ENCODE data around the gene PLA2G4F. TPM values are rescaled to one million over a fixed set of nuclear protein-coding genes. Genes with fewer than 3 reads are reported as not detected.

The PLA2G4F gene
- total RNA-seq, 1 experiment from 2014 or later: 0.87 TPM

DNA sequence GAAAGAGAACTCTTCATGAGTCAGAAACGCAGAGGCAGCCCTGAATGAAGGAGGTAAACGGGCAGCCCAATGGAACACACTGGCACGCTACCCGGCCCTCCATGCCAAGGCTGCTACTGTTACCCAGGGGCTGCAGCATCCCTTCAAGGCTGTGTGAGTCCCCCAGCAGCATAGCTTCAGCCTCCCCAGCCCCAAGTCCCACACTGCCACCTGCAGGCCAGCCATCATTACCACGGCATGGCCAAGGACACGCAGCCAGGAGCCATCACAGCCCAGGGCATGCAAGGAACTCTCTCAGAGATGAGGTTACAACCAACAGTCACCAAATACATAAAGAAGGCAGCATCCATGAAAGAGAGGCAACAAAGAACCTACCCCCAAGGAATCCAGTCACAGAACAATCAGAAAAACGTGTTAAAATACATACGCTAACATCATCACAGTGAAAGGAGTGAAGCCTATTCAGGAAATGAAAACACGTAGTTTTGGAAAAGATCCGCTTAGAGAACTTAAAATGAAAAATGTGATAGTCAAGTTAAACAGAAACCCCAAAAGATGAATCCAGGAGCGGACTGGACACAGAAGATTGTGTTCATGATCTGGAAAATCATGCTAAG, 22.4 kb downstream of the PLA2G4F start:
- H3K36me3 Mint-ChIP-seq (ENCODE audit: insufficient read depth, unreplicated experiment): no peaks in the 10 kb centered on the region
- no peak overlapping the region for H3K27ac Mint-ChIP-seq (ENCODE audit: unreplicated experiment)
- H3K4me3 Mint-ChIP-seq (ENCODE audit: low read depth, unreplicated experiment): no peak overlapping the region
- H3K4me1 Mint-ChIP-seq (ENCODE audit: low read depth, unreplicated experiment): no peaks in the 10 kb centered on the region
- intact Hi-C loops (cut with micrococcal nuclease; ENCODE audit: unreplicated experiment): no loop called here
- BruUV-seq (replicated peaks): no TSS peak
- CTCF ChIA-PET: interaction anchor here (1.0 to 1.7 kb wide), 2 partner anchors 8 to 23 kb away, joined by 3 to 4 read pairs; partner anchors contain the start of gene PLA2G4F
- peaks cover 37% of the 10 kb centered on the region for H3K27me3 Mint-ChIP-seq (ENCODE audit: unreplicated experiment)
- TF ChIP-seq, protein P1, sequence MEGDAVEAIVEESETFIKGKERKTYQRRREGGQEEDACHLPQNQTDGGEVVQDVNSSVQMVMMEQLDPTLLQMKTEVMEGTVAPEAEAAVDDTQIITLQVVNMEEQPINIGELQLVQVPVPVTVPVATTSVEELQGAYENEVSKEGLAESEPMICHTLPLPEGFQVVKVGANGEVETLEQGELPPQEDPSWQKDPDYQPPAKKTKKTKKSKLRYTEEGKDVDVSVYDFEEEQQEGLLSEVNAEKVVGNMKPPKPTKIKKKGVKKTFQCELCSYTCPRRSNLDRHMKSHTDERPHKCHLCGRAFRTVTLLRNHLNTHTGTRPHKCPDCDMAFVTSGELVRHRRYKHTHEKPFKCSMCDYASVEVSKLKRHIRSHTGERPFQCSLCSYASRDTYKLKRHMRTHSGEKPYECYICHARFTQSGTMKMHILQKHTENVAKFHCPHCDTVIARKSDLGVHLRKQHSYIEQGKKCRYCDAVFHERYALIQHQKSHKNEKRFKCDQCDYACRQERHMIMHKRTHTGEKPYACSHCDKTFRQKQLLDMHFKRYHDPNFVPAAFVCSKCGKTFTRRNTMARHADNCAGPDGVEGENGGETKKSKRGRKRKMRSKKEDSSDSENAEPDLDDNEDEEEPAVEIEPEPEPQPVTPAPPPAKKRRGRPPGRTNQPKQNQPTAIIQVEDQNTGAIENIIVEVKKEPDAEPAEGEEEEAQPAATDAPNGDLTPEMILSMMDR (IDR thresholded peaks at IDR 0.05; ENCODE audit: unreplicated experiment): no peak
- DNase-seq: peak; percentile 76
- H3K9me3 Mint-ChIP-seq (ENCODE audit: low read depth, unreplicated experiment): no peaks in the 10 kb centered on the region

DNA sequence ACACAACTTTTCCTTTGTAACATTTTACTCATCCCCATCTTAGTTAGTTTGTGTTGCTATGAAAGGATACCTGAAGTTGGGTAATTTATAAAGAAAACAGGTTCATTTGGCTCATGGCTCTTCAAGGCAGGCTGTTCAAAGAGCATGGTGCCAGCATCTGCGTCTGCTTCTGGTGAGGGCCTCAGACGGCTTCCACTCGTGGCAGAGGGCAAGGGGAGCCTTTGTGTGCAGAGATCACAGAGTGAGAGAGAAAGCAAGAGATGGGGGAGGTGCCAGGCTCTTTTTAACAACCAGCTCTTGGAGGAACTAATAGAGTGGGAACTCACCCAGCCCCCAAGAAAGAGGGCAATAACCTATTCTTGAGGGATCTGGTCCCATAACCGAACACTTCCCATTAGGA, 23.1 kb downstream of the PLA2G4F start:
- Mint-ChIP-seq H3K4me1 (ENCODE audit: low read depth, unreplicated experiment) (no peaks in the 10 kb centered on the region), H3K9me3 (ENCODE audit: low read depth, unreplicated experiment) (no peaks in the 10 kb centered on the region), H3K27me3 (ENCODE audit: unreplicated experiment) (peaks cover 35% of the 10 kb centered on the region), H3K4me3 (ENCODE audit: low read depth, unreplicated experiment) (no peak overlapping the region), H3K36me3 (ENCODE audit: insufficient read depth, unreplicated experiment) (no peaks in the 10 kb centered on the region), H3K27ac (ENCODE audit: unreplicated experiment) (no peak overlapping the region)
- TF ChIP-seq, protein P1 (IDR thresholded peaks at IDR 0.05; ENCODE audit: unreplicated experiment): no peak
- no peak for DNase-seq
- intact Hi-C loops (cut with micrococcal nuclease; ENCODE audit: unreplicated experiment): no loop called here
- no TSS peak for BruUV-seq (replicated peaks)
- CTCF ChIA-PET: interaction anchor here (1.0 to 1.7 kb wide), 2 partner anchors 8 to 23 kb away, joined by 3 to 4 read pairs; partner anchors contain the start of gene PLA2G4F

DNA sequence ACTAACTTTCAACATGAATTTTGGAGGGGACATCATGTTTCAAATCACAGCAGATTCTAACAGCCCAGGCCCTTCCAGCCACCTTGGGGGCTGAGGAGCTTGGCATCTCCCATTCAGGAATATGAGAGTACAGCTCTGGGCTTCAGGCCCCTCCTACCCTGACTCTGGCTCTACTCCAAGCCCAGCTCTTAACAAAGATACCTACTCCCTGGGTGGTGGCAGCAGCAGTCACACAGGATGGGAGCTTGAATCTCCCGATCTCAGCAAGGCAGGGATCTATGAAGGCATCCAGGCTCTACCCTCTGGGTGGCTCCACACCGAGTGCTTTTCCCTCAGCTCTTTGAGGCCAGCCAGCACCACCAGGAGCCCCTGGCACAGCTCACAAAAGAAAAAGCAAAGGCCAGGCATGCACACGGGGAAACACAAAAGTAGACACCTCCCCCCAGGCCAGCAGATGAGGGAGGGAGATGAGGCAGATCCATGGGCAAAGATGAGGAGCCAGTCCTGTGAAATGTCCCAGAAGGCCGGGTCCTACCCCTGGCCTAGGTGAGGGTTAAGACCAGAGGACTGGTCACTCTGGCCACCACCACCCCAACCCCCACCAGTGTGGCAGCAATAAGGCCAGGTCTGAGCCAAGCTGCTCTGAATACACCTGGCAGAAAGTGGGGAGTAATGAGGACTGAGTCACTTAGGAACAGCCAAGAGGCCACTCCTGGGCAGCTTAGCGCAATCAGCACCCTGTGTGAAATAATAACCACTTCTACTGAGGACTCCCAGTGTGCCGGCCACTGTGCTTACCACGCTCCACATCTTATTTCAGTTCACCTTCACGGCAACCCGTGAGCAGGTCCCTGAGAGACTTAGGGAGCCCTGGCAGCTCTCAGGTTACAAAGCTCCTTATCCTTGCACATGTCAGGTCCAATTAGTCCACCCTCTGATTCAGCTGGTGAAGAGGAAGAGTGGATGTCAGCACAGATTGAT, 24.3 kb downstream of the PLA2G4F start:
- H3K4me1 Mint-ChIP-seq (ENCODE audit: low read depth, unreplicated experiment): no peaks in the 10 kb centered on the region
- no peaks in the 10 kb centered on the region for H3K36me3 Mint-ChIP-seq (ENCODE audit: insufficient read depth, unreplicated experiment)
- H3K9me3 Mint-ChIP-seq (ENCODE audit: low read depth, unreplicated experiment): no peaks in the 10 kb centered on the region
- no peak for DNase-seq
- no TSS peak for BruUV-seq (replicated peaks)
- CTCF ChIA-PET: no interaction called here
- H3K27ac Mint-ChIP-seq (ENCODE audit: unreplicated experiment): no peak overlapping the region
- H3K27me3 Mint-ChIP-seq (ENCODE audit: unreplicated experiment): peaks cover 30% of the 10 kb centered on the region
- intact Hi-C loops (cut with micrococcal nuclease; ENCODE audit: unreplicated experiment): no loop called here
- TF ChIP-seq, protein P1 (IDR thresholded peaks at IDR 0.05; ENCODE audit: unreplicated experiment): no peak
- no peak overlapping the region for H3K4me3 Mint-ChIP-seq (ENCODE audit: low read depth, unreplicated experiment)

DNA sequence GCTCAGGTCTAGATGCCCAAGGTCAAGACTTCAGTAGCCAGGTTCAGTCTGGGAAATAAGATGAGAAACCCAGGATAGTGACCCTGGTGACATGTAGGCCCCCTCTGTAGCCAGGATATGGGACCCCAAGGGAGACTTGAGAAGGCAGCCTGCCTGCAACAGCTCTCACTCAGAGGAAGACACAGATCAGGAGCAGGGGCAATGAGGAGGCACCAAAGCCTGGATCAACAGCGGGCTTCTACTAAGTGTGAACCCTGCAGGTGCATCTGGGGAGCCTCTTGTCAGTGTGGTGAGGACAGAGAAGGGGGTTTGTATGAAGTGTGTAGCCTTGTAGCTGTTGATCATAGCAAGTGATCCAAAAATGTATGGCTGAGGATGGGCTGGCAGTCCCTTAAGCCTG, 25.4 kb downstream of the PLA2G4F start:
- Mint-ChIP-seq H3K4me3 (ENCODE audit: low read depth, unreplicated experiment) (no peak overlapping the region), H3K4me1 (ENCODE audit: low read depth, unreplicated experiment) (no peaks in the 10 kb centered on the region), H3K27ac (ENCODE audit: unreplicated experiment) (no peak overlapping the region), H3K27me3 (ENCODE audit: unreplicated experiment) (peaks cover 22% of the 10 kb centered on the region), H3K36me3 (ENCODE audit: insufficient read depth, unreplicated experiment) (no peaks in the 10 kb centered on the region), H3K9me3 (ENCODE audit: low read depth, unreplicated experiment) (no peaks in the 10 kb centered on the region)
- no peak for DNase-seq
- intact Hi-C loops (cut with micrococcal nuclease; ENCODE audit: unreplicated experiment): no loop called here
- TF ChIP-seq, protein P1 (IDR thresholded peaks at IDR 0.05; ENCODE audit: unreplicated experiment): no peak
- CTCF ChIA-PET: no interaction called here
- no TSS peak for BruUV-seq (replicated peaks)

All from Calu3 (cell line).